NCI-H2227 (cell line): ENCODE data around the gene LIAS.
"Not testable (repeated sequence)": the region's sequence is repeated elsewhere in the genome, so short reads cannot be mapped to it uniquely, and the experiment has no call there.

ENCODE experiments used
- DNase-seq: peaks from one replicate; lab custom pipeline; 2025; ENCODE audit not compliant: unreplicated experiment; lab: John Stamatoyannopoulos, UW

The LIAS gene

GRCh38 chr4:39497909-39498726 is 39.3 kb downstream of the LIAS start:
- DNase-seq: no peak

GRCh38 chr4:39498727-39499020 is 39.8 kb downstream of the LIAS start:
- no peak for DNase-seq

- no peak for DNase-seq
These were observed 43.3 kb downstream of the LIAS start for GRCh38 chr4:39502019-39502663.

- DNase-seq: not testable (repeated sequence)
These were observed 43.8 kb downstream of the LIAS start for GRCh38 chr4:39502664-39503035.

- DNase-seq: no peak
These were observed 45.7 kb downstream of the LIAS start for GRCh38 chr4:39504538-39504937.

- DNase-seq: no peak
These were observed 46.7 kb downstream of the LIAS start for GRCh38 chr4:39505581-39505980.

GRCh38 chr4:39510348-39510929 is 51.6 kb downstream of the LIAS start:
- DNase-seq: no peak

- not testable (repeated sequence) for DNase-seq
These were observed 55.4 kb downstream of the LIAS start for GRCh38 chr4:39514266-39514665.

GRCh38 chr4:39514888-39515401 is 56.1 kb downstream of the LIAS start:
- DNase-seq: no peak

- not testable (repeated sequence) for DNase-seq
These were observed 57.0 kb downstream of the LIAS start for GRCh38 chr4:39515669-39516401.

GRCh38 chr4:39516407-39516966 is 57.6 kb downstream of the LIAS start:
- no peak for DNase-seq

GRCh38 chr4:39518484-39518883 is 59.6 kb downstream of the LIAS start:
- no peak for DNase-seq

GRCh38 chr4:39521253-39521919 is 62.5 kb downstream of the LIAS start:
- DNase-seq: no peak

GRCh38 chr4:39522068-39522467 is 63.2 kb downstream of the LIAS start:
- no peak for DNase-seq

- no peak for DNase-seq
These were observed 65.5 kb downstream of the LIAS start for GRCh38 chr4:39524161-39524957.

- DNase-seq: no peak
These were observed 67.2 kb downstream of the LIAS start for GRCh38 chr4:39525822-39526690.

GRCh38 chr4:39526765-39527295 is 68.0 kb downstream of the LIAS start:
- no peak for DNase-seq

- DNase-seq: peak; percentile 98
These were observed 68.6 kb downstream of the LIAS start, which contains the start of gene UGDH for GRCh38 chr4:39527296-39528060. Gene UGDH (minus strand): TSS chr4:39527439. CDS start chr4:39521512, 5,927 bp downstream.
